GM10248 (cell line): Measurements from ENCODE around the gene MRPL14.
A peak's percentile ranks its signal among the peaks of the same experiment; 100 is the strongest.

Source experiments
- CTCF ChIA-PET: fragments of 300-600 bp; sonication (Branson Sonifier 250); formaldehyde crosslinking; extraction: SDS; loops from one replicate; lab custom pipeline; 2021; ENCODE audit warnings: antibody characterized with exemption; lab: Yijun Ruan, JAX
- POLR2A ChIA-PET: fragments of 350-650 bp; sonication (Branson Sonifier 250); formaldehyde crosslinking; extraction: SDS; loops from one replicate; lab custom pipeline; 2020; ENCODE audit warnings: antibody characterized with exemption; lab: Yijun Ruan, JAX
- DNase-seq: peaks from one replicate; pipeline ENCODE4 v3.0.0; 2012; ENCODE audit errors: extremely low spot score
- TF ChIP-seq, protein P1 (sequence below): IDR thresholded peaks from 2 replicates; pipeline ENCODE4 v1.5.1; 2012; ENCODE audit warnings: mild to moderate bottlenecking, low read depth; ENCODE audit errors: extremely low read depth, missing control alignments, control extremely low read depth

MRPL14 gene

DNA sequence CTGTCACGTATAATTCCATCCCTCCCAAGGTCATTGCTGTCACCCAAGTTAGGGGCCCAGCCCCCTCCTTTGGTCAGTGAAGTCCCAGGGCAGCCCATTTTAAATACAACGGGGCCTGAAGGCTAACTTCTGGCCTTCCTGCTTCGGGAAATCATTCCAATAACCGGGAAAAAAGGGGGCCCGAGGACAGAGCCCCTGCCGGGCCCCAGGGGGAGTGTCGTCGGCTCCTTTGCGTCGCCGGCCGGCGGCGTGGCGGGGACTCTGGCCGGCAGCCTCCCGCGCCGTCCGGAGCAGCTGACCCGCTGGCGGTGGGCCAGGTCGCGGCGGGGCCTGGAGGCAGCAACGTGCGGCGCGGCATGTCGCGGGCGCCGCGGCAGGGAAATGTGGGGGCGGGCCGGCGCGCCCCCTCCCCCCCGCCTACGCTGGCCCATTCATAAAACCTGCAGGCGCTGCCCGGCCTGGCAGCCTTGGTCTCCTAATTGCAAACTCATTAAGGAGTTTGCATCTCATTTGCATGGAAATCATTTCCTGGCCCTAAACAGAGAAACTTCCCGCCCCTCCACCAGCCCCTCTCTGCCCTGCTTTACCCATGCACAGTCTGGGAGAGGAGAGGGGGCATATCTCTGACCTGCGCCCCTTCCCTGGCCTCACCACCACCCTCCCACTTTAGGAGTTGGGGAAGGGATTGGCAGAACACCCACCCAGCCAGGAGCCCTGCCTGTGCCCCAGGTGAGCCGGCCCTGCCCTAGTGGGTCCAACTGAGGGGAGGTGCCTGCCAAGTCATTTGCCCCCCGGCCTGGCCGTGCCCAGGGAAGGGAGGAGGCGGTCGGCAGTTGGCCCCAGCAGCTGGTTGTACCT lies 50.7 kb downstream of the MRPL14 start:
- DNase-seq: peak; percentile 74
- ChIA-PET POLR2A (no interaction called here), CTCF (interaction anchor here (3.6 to 10.2 kb wide), 5 partner anchors 12 to 409 kb away, joined by 36 to 174 read pairs (median 121); partner anchors contain the start of gene VEGFA)
- TF ChIP-seq, protein P1, sequence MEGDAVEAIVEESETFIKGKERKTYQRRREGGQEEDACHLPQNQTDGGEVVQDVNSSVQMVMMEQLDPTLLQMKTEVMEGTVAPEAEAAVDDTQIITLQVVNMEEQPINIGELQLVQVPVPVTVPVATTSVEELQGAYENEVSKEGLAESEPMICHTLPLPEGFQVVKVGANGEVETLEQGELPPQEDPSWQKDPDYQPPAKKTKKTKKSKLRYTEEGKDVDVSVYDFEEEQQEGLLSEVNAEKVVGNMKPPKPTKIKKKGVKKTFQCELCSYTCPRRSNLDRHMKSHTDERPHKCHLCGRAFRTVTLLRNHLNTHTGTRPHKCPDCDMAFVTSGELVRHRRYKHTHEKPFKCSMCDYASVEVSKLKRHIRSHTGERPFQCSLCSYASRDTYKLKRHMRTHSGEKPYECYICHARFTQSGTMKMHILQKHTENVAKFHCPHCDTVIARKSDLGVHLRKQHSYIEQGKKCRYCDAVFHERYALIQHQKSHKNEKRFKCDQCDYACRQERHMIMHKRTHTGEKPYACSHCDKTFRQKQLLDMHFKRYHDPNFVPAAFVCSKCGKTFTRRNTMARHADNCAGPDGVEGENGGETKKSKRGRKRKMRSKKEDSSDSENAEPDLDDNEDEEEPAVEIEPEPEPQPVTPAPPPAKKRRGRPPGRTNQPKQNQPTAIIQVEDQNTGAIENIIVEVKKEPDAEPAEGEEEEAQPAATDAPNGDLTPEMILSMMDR: no peak

DNA sequence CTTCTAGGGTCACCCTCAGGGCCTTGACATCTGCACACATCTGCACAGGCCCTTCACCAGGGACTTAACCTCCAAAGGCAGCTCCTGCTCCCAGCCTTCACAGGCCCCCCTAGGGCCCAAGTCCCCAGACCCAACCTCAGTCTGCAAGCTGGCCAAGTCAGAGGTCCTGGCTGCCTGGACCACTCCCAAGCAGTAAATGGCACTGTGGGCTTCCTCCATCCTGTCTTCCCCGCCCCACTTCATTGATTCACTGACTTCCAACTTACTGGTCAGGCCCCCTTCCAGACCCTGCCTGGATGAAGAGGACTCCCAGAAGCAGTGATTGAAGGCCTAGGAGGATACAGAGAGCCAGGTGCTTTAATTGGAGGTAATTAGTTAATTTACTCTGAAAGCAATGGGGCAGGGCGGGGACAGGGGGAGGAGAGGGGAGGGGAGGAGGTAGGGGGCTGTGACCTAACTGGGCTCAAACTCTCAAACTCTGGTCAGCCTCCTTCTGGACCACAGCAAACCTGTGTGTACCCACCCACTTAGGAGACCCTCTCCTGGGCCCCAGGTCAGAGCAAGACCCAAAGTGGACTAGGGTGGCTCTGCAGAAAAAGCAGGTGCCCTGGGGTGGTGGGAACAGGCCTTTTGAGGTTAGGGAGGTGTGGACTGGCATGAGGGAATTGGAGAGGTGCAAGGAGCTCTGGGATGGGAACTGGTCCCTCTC lies 51.5 kb downstream of the MRPL14 start:
- ChIA-PET CTCF (interaction anchor here (0.8 to 10.2 kb wide), 34 partner anchors 9 to 467 kb away, joined by 3 to 174 read pairs (median 6); partner anchors contain the start of gene VEGFA), POLR2A (no interaction called here)
- no peak for DNase-seq
- TF ChIP-seq, protein P1: no peak

DNA sequence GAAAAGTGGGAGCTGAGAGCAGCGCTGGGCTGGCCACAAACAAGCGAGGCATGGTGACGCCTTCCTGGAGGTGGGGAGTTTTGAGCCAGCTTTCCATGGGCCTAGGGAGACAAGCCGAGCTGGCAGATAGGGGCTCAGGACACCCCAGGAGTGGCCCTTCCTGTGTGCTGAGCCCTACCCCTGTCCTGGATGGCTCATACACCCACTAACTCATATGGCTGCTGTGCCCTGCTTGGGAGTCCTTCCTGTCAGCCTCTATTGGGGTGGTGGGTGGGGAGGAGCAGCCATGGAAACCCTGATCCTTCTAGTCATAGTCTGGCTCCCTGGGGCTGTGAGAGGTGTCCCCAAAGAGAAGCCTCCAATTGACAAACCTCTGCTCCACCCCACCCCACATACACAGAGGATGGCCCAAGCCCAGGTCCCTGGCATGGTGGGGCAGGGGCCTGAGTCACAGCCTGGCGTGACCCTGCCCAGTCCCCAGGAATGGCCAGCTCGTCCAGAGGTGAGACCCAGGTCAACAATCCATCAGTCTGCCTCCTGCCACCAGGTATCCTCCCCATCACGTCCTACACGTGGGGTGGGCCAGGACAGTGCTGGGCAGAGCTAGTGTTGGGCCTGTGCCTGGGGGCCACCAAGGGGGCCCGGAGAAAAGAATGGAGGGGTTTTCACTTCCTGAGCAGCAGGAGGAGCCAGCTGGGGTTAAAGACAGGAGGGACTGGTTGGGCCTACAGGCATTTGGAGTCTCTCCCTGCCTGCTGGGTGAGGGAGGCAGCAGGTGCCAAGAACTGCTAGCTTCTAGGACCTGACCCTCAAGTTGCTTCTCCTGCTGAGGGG lies 52.2 kb downstream of the MRPL14 start:
- TF ChIP-seq, protein P1: no peak
- DNase-seq: no peak
- ChIA-PET POLR2A (no interaction called here), CTCF (interaction anchor here (0.7 to 10.2 kb wide), 57 partner anchors 10 to 466 kb away, joined by 3 to 174 read pairs (median 4); partner anchors contain the start of genes MRPS18A, RSPH9 and VEGFA)

GRCh38 chr6:44074439-44074812 lies 52.8 kb downstream of the MRPL14 start:
- peak; percentile 85 for DNase-seq
- CTCF ChIA-PET: interaction anchor here (0.7 to 10.2 kb wide), 61 partner anchors 10 to 463 kb away, joined by 3 to 174 read pairs (median 4); partner anchors contain the start of genes MRPS18A, RSPH9 and VEGFA
- POLR2A ChIA-PET: no interaction called here
- TF ChIP-seq, protein P1: peak; percentile 97

- TF ChIP-seq, protein P1: no peak
- CTCF ChIA-PET: interaction anchor here (0.7 to 10.2 kb wide), 48 partner anchors 9 to 463 kb away, joined by 3 to 174 read pairs (median 4); partner anchors contain the start of genes MRPS18A, RSPH9 and VEGFA
- DNase-seq: no peak
- POLR2A ChIA-PET: interaction anchor here (1.0 kb wide), 2 partner anchors 174 to 304 kb away, joined by 4 to 5 read pairs; partner anchors contain the start of gene VEGFA
These were observed 53.4 kb downstream of the MRPL14 start for GRCh38 chr6:44073612-44074438.
